Lower leg skin (tissue), 4 donors: Measurements from ENCODE around the gene THOP1. TPM values are rescaled to one million over a fixed set of nuclear protein-coding genes. Genes with fewer than 3 reads are reported as not detected.

Experiments used
- DNase-seq, 2 donors: peaks; one replicate each; pipeline ENCODE4 v3.0.0-alpha.2; 2019; ENCODE audit warnings: low spot score in 2 of 2
- H3K4me3 ChIP-seq: fragments of 200-600 bp; sonication (generic); 2 replicates; pipeline ENCODE4 v1.5.1; 2017; ENCODE audit warnings: mild to moderate bottlenecking, low read depth; ENCODE audit not compliant: poor library complexity, severe bottlenecking
- POLR2A ChIP-seq, 2 donors: fragments of 450-650 bp; IDR thresholded peaks; one replicate each; pipeline ENCODE4 v1.6.1; 2016 to 2017; ENCODE audit warnings: antibody characterized with exemption in 2 of 2, mild to moderate bottlenecking in 1 of 2, moderate library complexity in 1 of 2
- WGBS, 2 donors: methylation state at CpG; one replicate each; pipeline ENCODE4 v1.1.5; 2018; 5-methylcytosine and 5-hydroxymethylcytosine counted together
- intact Hi-C: fragments of 100-400 bp; cut with DNase I; formaldehyde crosslinking; loops from one replicate; pipeline ENCODE4 v1.15.0; 2023; ENCODE audit warnings: low total_unique reads
- total RNA-seq, 4 donors: library from RNA; depleted of rRNA; stranded (reverse); fragments of >200 nt; gene quantifications; one replicate each; pipeline ENCODE4 v1.1.0, GENCODE V29; 2016
- TF ChIP-seq, protein P1 (sequence below), 3 donors: fragments of 450-650 bp; IDR thresholded peaks; one replicate each; pipeline ENCODE4 v1.5.1; 2016; ENCODE audit warnings: antibody characterized with exemption in 3 of 3, mild to moderate bottlenecking in 3 of 3, moderate library complexity in 2 of 3

The THOP1 gene
- total RNA-seq, 4 donors from 2014 or later = 35.9 to 56.5 (median 43.7) TPM

- TF ChIP-seq, protein P1, sequence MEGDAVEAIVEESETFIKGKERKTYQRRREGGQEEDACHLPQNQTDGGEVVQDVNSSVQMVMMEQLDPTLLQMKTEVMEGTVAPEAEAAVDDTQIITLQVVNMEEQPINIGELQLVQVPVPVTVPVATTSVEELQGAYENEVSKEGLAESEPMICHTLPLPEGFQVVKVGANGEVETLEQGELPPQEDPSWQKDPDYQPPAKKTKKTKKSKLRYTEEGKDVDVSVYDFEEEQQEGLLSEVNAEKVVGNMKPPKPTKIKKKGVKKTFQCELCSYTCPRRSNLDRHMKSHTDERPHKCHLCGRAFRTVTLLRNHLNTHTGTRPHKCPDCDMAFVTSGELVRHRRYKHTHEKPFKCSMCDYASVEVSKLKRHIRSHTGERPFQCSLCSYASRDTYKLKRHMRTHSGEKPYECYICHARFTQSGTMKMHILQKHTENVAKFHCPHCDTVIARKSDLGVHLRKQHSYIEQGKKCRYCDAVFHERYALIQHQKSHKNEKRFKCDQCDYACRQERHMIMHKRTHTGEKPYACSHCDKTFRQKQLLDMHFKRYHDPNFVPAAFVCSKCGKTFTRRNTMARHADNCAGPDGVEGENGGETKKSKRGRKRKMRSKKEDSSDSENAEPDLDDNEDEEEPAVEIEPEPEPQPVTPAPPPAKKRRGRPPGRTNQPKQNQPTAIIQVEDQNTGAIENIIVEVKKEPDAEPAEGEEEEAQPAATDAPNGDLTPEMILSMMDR (IDR thresholded peaks at IDR 0.05) = no peak
- no peak for TF ChIP-seq POLR2A (IDR thresholded peaks at IDR 0.05)
- H3K4me3 ChIP-seq = no peak overlapping the region
- intact Hi-C loops = no loop called here
- 93 to 94% methylated on average over 13 of the region's 13 CpGs for WGBS, 2 donors
- no peak for DNase-seq
Observed at GRCh38 chr19:2827840-2828489, 42.7 kb downstream of the THOP1 start.

DNA sequence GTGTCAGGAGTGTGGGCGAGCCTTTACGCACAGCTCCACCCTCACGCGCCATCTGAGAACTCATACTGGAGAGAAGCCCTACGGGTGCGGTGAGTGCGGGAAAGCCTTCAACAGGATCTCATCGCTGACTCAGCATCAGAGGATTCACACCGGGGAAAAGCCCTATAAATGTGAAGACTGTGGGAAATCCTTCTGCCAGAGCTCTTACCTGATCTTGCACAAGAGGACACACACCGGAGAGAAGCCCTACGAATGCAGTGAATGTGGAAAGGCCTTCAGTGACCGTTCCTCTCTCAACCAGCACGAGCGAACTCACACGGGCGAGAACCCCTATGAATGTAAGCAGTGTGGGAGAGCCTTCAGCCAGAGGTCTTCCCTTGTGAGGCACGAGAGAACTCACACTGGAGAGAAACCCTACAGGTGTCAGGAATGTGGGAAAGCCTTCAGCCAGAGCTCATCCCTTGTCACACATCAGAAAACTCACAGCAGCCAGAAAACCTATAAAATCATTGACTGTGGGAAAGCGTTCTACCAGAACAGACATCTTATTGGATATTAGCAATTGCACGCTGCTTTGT lies 49.1 kb downstream of the THOP1 start:
- DNase-seq = no peak
- TF ChIP-seq, protein P1 (IDR thresholded peaks at IDR 0.05) = no peak
- no peak for TF ChIP-seq POLR2A (IDR thresholded peaks at IDR 0.05)
- intact Hi-C loops = no loop called here
- H3K4me3 ChIP-seq = no peak overlapping the region
- 95 to 98% methylated on average over 19 of the region's 19 CpGs for WGBS, 2 donors

DNA sequence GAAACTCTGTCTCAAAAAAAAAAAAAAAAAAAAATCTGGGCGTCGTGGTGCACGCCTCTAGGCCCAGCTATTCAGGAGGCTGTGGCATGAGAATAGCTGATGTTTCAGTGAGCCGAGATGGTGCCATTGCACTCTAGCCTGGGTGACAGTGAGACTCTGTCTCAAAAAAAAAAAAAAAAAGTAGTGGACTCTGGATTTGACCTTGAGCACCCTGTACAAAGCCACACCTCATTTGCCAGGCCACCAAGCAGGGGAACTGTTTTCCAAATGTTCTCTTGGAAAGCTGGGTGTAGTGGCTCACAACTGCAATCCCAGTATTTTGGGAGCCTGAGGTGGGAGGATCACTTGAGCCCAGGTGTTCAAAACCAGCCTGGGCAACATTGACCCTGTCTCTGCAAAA lies 52.1 kb downstream of the THOP1 start:
- TF ChIP-seq, protein P1 (IDR thresholded peaks at IDR 0.05) = no peak
- no peak for TF ChIP-seq POLR2A (IDR thresholded peaks at IDR 0.05)
- no peak for DNase-seq
- WGBS, 2 donors = 80 to 96% methylated on average over 4 of the region's 4 CpGs
- no peak overlapping the region for H3K4me3 ChIP-seq
- intact Hi-C loops = no loop called here

- H3K4me3 ChIP-seq = peak within 1 kb of the TSS; percentile 72
- WGBS, 2 donors = 0 to 1% methylated on average over 7 to 21 of the region's 106 CpGs
- no peak for TF ChIP-seq POLR2A (IDR thresholded peaks at IDR 0.05)
- TF ChIP-seq, protein P1 (IDR thresholded peaks at IDR 0.05) = no peak
- DNase-seq = peak; percentile 100
- intact Hi-C loops = no loop called here
Observed at GRCh38 chr19:2840794-2841791, 55.8 kb downstream of the THOP1 start, which contains the start of gene ZNF555. TSS of gene ZNF555 (plus strand) at chr19:2841475. CDS start at chr19:2841573, 98 bp downstream.

- H3K4me3 ChIP-seq = peak overlapping the region; percentile 72
- intact Hi-C loops = no loop called here
- WGBS, 2 donors = 5 to 6% methylated on average over 19 to 46 of the region's 62 CpGs
- DNase-seq = no peak
- TF ChIP-seq POLR2A (IDR thresholded peaks at IDR 0.05) = no peak
- TF ChIP-seq, protein P1 (IDR thresholded peaks at IDR 0.05) = no peak
Observed at GRCh38 chr19:2841855-2842574, 56.7 kb downstream of the THOP1 start.
